A549 (cell line): ENCODE results near the gene RPP30.

Experiments used
- CBX2 ChIP-seq: fragments of 200-600 bp; sonication (generic); IDR thresholded peaks from 2 replicates; pipeline ENCODE4 v1.6.1; 2016; ENCODE audit warnings: low read depth, mild to moderate bottlenecking, borderline replicate concordance
- CTCF ChIP-seq: fragments of >200 bp; sonication (Bioruptor Twin); formaldehyde crosslinking; IDR thresholded peaks from 3 replicates; pipeline ENCODE4 v1.5.1; 2016
- E2F6 ChIP-seq: IDR thresholded peaks from 2 replicates; pipeline ENCODE4 v1.6.1; 2012; ENCODE audit warnings: low read depth, borderline replicate concordance
- ELK1 ChIP-seq: fragments of 150-350 bp; IDR thresholded peaks from 2 replicates; pipeline ENCODE4 v1.6.1; 2014; ENCODE audit warnings: low read depth, mild to moderate bottlenecking, low read length
- ESRRA ChIP-seq: fragments of 150-350 bp; IDR thresholded peaks from 2 replicates; pipeline ENCODE4 v1.6.1; 2014; ENCODE audit warnings: mild to moderate bottlenecking, low read length, borderline replicate concordance
- FOXS1 ChIP-seq: fragments of 250-450 bp; sonication (Bioruptor Pico); IDR thresholded peaks from 2 replicates; pipeline ENCODE4 v1.5.0; 2020; ENCODE audit warnings: mild to moderate bottlenecking, moderate library complexity
- POLR2A ChIP-seq: IDR thresholded peaks from 2 replicates; pipeline ENCODE4 v1.6.1; 2012; ENCODE audit warnings: mild to moderate bottlenecking, low read length
- RCOR1 ChIP-seq: fragments of 150-350 bp; IDR thresholded peaks from 2 replicates; pipeline ENCODE4 v1.6.1; 2014; ENCODE audit warnings: antibody characterized with exemption, low read length, low read depth
- REST ChIP-seq: fragments of 200-600 bp; sonication (generic); IDR thresholded peaks from 2 replicates; pipeline ENCODE4 v1.6.1; 2016; ENCODE audit warnings: antibody characterized with exemption, mild to moderate bottlenecking, moderate library complexity
- USF2 ChIP-seq: fragments of 450-650 bp; IDR thresholded peaks from 2 replicates; pipeline ENCODE4 v1.6.1; 2014; ENCODE audit warnings: antibody characterized with exemption

- TF ChIP-seq CTCF: no peak
- no peak for TF ChIP-seq E2F6
- TF ChIP-seq CBX2: no peak
- no peak for TF ChIP-seq RCOR1
- TF ChIP-seq ESRRA: no peak
- no peak for TF ChIP-seq POLR2A
- TF ChIP-seq USF2: no peak
- no peak for TF ChIP-seq REST
- no peak for TF ChIP-seq ELK1
- TF ChIP-seq FOXS1: no peak
These were observed 15.8 kb downstream of the RPP30 start for GRCh38 chr10:90887555-90887954.
